Adrenal gland (tissue), 5 donors: ENCODE data around the gene YAF2.

Experiments used
- POLR2A ChIP-seq, 2 donors: fragments of 450-650 bp; IDR thresholded peaks; one replicate each; pipeline ENCODE4 v1.6.1; 2017; ENCODE audit warnings: antibody characterized with exemption in 2 of 2, mild to moderate bottlenecking in 2 of 2, moderate library complexity in 1 of 2
- TF ChIP-seq, protein P1 (sequence below), 6 experiments: fragments of 450-650 bp in 4 of 6; fragments of 200-600 bp in 2 of 6; sonication (generic) in 1 of 6; IDR thresholded peaks; 1 replicate in 5 of 6; 2 replicates in 1 of 6; pipeline versions ENCODE4 v1.5.1 to v1.8.0; 2016 to 2021; ENCODE audit warnings: antibody characterized with exemption in 6 of 6, mild to moderate bottlenecking in 2 of 6, moderate library complexity in 1 of 6
- donor health status: DM: no; HTN: no; CAD: no.

DNA sequence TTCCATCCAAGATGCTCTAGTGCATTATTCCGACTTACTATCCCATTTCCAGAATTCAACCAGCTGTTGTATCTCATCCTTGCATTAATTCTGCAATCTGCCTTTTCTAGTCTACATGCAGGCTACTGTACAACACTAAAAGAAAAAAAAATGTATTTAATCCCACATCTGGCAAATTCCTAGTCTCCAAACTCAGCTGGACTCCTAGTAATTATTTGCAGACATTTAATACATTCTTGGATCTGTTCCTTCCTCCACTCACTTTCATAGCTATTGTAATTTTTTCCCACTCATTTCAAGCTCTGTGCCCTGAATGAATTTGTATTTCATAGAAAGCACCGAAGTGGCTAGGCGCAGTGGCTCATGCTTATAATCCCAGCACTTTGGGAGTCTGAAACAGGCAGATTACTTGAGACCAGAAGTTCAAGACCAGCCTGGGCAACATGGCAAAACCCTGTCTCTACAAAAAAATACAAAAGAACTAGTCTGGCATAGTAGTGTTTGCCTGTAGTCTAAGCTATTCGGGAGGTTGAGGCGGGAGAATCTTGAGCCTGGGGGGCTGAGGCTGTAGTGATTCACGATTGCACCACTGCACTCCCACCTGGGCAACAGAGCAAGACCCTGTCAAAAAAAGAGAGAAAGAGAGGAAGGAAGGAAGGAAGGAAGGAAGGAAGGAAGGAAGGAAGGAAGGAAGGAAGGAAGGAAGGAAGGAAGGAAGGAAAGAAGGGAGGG is 39.5 kb upstream of the YAF2 start:
- no peak for TF ChIP-seq POLR2A (IDR thresholded peaks at IDR 0.05)
- TF ChIP-seq, protein P1, sequence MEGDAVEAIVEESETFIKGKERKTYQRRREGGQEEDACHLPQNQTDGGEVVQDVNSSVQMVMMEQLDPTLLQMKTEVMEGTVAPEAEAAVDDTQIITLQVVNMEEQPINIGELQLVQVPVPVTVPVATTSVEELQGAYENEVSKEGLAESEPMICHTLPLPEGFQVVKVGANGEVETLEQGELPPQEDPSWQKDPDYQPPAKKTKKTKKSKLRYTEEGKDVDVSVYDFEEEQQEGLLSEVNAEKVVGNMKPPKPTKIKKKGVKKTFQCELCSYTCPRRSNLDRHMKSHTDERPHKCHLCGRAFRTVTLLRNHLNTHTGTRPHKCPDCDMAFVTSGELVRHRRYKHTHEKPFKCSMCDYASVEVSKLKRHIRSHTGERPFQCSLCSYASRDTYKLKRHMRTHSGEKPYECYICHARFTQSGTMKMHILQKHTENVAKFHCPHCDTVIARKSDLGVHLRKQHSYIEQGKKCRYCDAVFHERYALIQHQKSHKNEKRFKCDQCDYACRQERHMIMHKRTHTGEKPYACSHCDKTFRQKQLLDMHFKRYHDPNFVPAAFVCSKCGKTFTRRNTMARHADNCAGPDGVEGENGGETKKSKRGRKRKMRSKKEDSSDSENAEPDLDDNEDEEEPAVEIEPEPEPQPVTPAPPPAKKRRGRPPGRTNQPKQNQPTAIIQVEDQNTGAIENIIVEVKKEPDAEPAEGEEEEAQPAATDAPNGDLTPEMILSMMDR (IDR thresholded peaks at IDR 0.05) = no peak
